Measurements from ENCODE around the gene CRISPLD2. TPM values are rescaled to one million over a fixed set of nuclear protein-coding genes. Genes with fewer than 3 reads are reported as not detected.

CRISPLD2 gene
- total RNA-seq, 1 donor from 2014 or later = 5.8 TPM

GRCh38 chr16:84955427-84955826, 135.6 kb downstream of the CRISPLD2 start:
- DNase-seq (ENCODE audit: low read depth) = no peak
- TF ChIP-seq CTCF (conservative IDR thresholded peaks at IDR 0.05; ENCODE audit: low read depth, low read length) = no peak
- H3K4me3 ChIP-seq (ENCODE audit: low read depth, low read length) = no peak overlapping the region

- no peak for DNase-seq (ENCODE audit: low read depth)
- TF ChIP-seq CTCF (conservative IDR thresholded peaks at IDR 0.05; ENCODE audit: low read depth, low read length) = no peak
These were observed 137.4 kb downstream of the CRISPLD2 start for GRCh38 chr16:84957192-84957591.

GRCh38 chr16:84957792-84958191, 138.0 kb downstream of the CRISPLD2 start:
- H3K4me3 ChIP-seq (ENCODE audit: low read depth, low read length) = no peak overlapping the region
- DNase-seq (ENCODE audit: low read depth) = no peak
- TF ChIP-seq CTCF (conservative IDR thresholded peaks at IDR 0.05; ENCODE audit: low read depth, low read length) = no peak

More at GRCh38 chr16:84957192-84957591, 137.4 kb downstream of the CRISPLD2 start:
- no peak overlapping the region for H3K4me3 ChIP-seq (ENCODE audit: low read depth, low read length)

Other genes starting within 250 kb of the CRISPLD2 start
- gene COTL1, start 201.9 kb upstream of the CRISPLD2 start, total RNA-seq = 318 and 473 TPM in 2 replicates
- 63.7 and 65.7 TPM in 2 replicates for gene KLHL36, start 171.5 kb upstream of the CRISPLD2 start, total RNA-seq
- 73.4 and 85.8 TPM in 2 replicates for gene USP10, start 120.0 kb upstream of the CRISPLD2 start, total RNA-seq
- 61.4 and 74.1 TPM in 2 replicates for gene ZDHHC7, start 191.6 kb downstream of the CRISPLD2 start, total RNA-seq
- gene KIAA0513, start 207.8 kb downstream of the CRISPLD2 start, total RNA-seq = 6.8 and 12.5 TPM in 2 replicates

Data from epithelial cell of proximal tubule (primary cell).